VCaP (cell line): ENCODE data around the gene TMEM238L.

Source experiments
- H3K27ac ChIP-seq: fragments of 450-650 bp; 2 replicates; pipeline ENCODE4 v1.5.1; 2017
- CTCF ChIP-seq: fragments of 450-650 bp; conservative IDR thresholded peaks from 2 replicates; pipeline ENCODE4 v1.5.1; 2017; ENCODE audit warnings: mild to moderate bottlenecking, moderate library complexity

The TMEM238L gene

GRCh38 chr17:10779609-10780008 is 24.3 kb downstream of the TMEM238L start:
- TF ChIP-seq CTCF, result no peak
- H3K27ac ChIP-seq, result no peak overlapping the region; the same call in 1 of the 2 replicates

GRCh38 chr17:10777890-10778289 is 26.0 kb downstream of the TMEM238L start:
- no peak for TF ChIP-seq CTCF
- H3K27ac ChIP-seq, result no peak overlapping the region

GRCh38 chr17:10777131-10777807 is 26.6 kb downstream of the TMEM238L start:
- H3K27ac ChIP-seq, result no peak overlapping the region
- TF ChIP-seq CTCF, result no peak

- TF ChIP-seq CTCF, result no peak
- H3K27ac ChIP-seq, result peak overlapping the region; percentile 20; the same call in 1 of the 2 replicates
Observed at GRCh38 chr17:10776381-10776780, 27.5 kb downstream of the TMEM238L start.

GRCh38 chr17:10775740-10776356 is 28.1 kb downstream of the TMEM238L start:
- peak overlapping the region; percentile 20; the same call in 1 of the 2 replicates for H3K27ac ChIP-seq
- no peak for TF ChIP-seq CTCF

- no peak overlapping the region for H3K27ac ChIP-seq
- TF ChIP-seq CTCF, result no peak
Observed at GRCh38 chr17:10775058-10775457, 28.8 kb downstream of the TMEM238L start.

GRCh38 chr17:10773391-10773790 is 30.5 kb downstream of the TMEM238L start:
- no peak overlapping the region for H3K27ac ChIP-seq
- no peak for TF ChIP-seq CTCF
